Measurements from ENCODE around the gene SLC27A3. TPM values are rescaled to one million over a fixed set of nuclear protein-coding genes. Genes with fewer than 3 reads are reported as not detected.

Gene SLC27A3
- total and polyA plus RNA-seq, 2 of the 8 experiments (the other 6 are each of a cell fraction or from before 2014, with no cell fraction given), result 39.1 to 40.1 TPM

DNA sequence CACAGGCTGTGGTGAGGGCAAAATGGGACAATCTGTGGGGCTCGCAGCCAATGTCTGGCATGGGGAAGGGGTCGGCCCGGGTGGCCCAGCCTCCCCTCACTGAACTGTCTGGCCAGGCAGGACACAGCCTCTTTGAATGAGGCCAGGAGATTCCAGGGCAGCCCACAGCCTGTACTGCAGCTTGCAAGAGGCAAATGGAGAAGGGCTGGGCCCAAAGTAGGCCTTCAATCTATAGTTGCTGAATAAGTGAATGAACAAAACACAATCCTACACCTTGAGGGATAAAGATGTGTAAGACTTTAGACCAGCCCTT is 23.2 kb downstream of the SLC27A3 start:
- Histone ChIP-seq H3K4me3 (ENCODE audit: extremely low read depth in 1 of 4, insufficient read depth in 2 of 4, low read depth in 3 of 4, low read length in 4 of 4) (no peak overlapping the region), H4K8ac (ENCODE audit: extremely low read depth, insufficient read depth, low read length) (no peak overlapping the region), H3K27me3 (replicated peaks in 1 of 4; ENCODE audit: control insufficient read depth in 3 of 4, extremely low read depth in 1 of 4, insufficient read depth in 3 of 4, low read length in 3 of 4) (no peaks in the 10 kb centered on the region), H3K36me3 (ENCODE audit: control insufficient read depth in 2 of 4, insufficient read depth in 4 of 4, low read length in 3 of 4) (no peaks in the 10 kb centered on the region; a peak in 1 of 8 replicates), H3K79me2 (ENCODE audit: control insufficient read depth in 1 of 2, insufficient read depth in 2 of 2, low read length in 2 of 2) (no peaks in the 10 kb centered on the region), H2AK5ac (ENCODE audit: low read depth, low read length) (no peak overlapping the region), H2AFZ (ENCODE audit: low read length) (no peak overlapping the region), H3K4me2 (ENCODE audit: insufficient read depth in 1 of 2, low read depth in 2 of 2, low read length in 2 of 2) (no peak overlapping the region), H3K56ac (replicated peaks; ENCODE audit: insufficient read length, low read depth, low read length) (no peak overlapping the region), H3K18ac (ENCODE audit: extremely low read depth, low read length) (no peak overlapping the region), H2BK15ac (ENCODE audit: low read length) (no peak overlapping the region), H3K27ac (ENCODE audit: low read depth, low read length) (no peak overlapping the region), H2BK5ac (ENCODE audit: low read depth, low read length) (no peak overlapping the region), H4K20me1 (replicated peaks in 1 of 2; ENCODE audit: control insufficient read depth in 1 of 2, insufficient read depth in 2 of 2, low read length in 2 of 2) (peaks cover 0 to 5% of the 10 kb centered on the region in 2 experiments), H2BK12ac (ENCODE audit: low read depth, low read length) (no peak overlapping the region), H3K9ac (replicated peaks in 1 of 4; ENCODE audit: extremely low read depth in 1 of 4, low read depth in 3 of 4, low read length in 3 of 4) (no peak overlapping the region), H2BK20ac (ENCODE audit: low read length) (no peak overlapping the region), H3K23me2 (ENCODE audit: low read depth, low read length) (no peaks in the 10 kb centered on the region; the same call in 1 of the 2 replicates), H3K79me1 (ENCODE audit: low read depth, low read length) (no peaks in the 10 kb centered on the region), H3K14ac (ENCODE audit: insufficient read length) (no peak overlapping the region), H3K4me1 (replicated peaks in 1 of 4; ENCODE audit: control insufficient read depth in 3 of 4, insufficient read depth in 4 of 4, low read length in 3 of 4) (peaks cover 6 to 24% (median 16%) of the 10 kb centered on the region in 4 experiments), H2BK120ac (replicated peaks; ENCODE audit: low read depth, low read length) (no peak overlapping the region), H3K23ac (ENCODE audit: insufficient read length) (no peak overlapping the region), H4K5ac (ENCODE audit: insufficient read length, low read depth, low read length) (no peak overlapping the region), H3K4ac (replicated peaks; ENCODE audit: insufficient read length, low read depth, low read length) (no peak overlapping the region), H4K91ac (replicated peaks; ENCODE audit: insufficient read length, low read length) (no peak overlapping the region), H3K9me3 (ENCODE audit: insufficient read depth in 2 of 2, low read depth in 1 of 2, low read length in 1 of 2) (no peaks in the 10 kb centered on the region)
- CTCF ChIA-PET (ENCODE audit: partially characterized antibody), result interaction anchor here (0.6 to 3.3 kb wide), 23 partner anchors 8 to 332 kb away, joined by 3 to 19 read pairs (median 4); partner anchors contain the start of genes CREB3L4, JTB, RAB13 and SLC27A3
- POLR2A ChIA-PET (ENCODE audit: partially characterized antibody), result interaction anchor here (1.1 to 15.1 kb wide), 5 partner anchors 15 to 195 kb away, joined by 3 to 153 read pairs (median 6); partner anchors contain the start of genes CRTC2, JTB, RPS27 and SLC39A1
- DNase-seq (ENCODE audit: low read depth in 1 of 2, low spot score in 2 of 2) (no peak), FAIRE-seq (no peak)
- WGBS, 2 experiments (ENCODE audit: extremely low coverage in 1 of 2, insufficient coverage in 1 of 2, insufficient read length in 1 of 2, insufficient replicate concordance in 2 of 2, low coverage in 1 of 2, low lambda C conversion rate in 2 of 2, missing lambda C conversion rate in 1 of 2), result 92% methylated on average over 3 of the region's 3 CpGs; no CpG with 5 or more reads in 1 of the 2 experiments
- TF ChIP-seq CEBPB (IDR thresholded peaks at IDR 0.05; ENCODE audit: low read depth, low read length), result no peak
- TF ChIP-seq CREB1 (IDR thresholded peaks at IDR 0.05), result no peak

Measured in H1 (cell line).